Measurements from ENCODE around the gene TUT1. TPM values are rescaled to one million over a fixed set of nuclear protein-coding genes. Genes with fewer than 3 reads are reported as not detected.

TUT1 gene
- total RNA-seq, 4 donors from 2014 or later, result 8.3 to 18.8 (median 14.2) TPM

GRCh38 chr11:62608776-62609175 is 17.5 kb upstream of the TUT1 start:
- peaks cover 0 to 72% (median 0%) of the 10 kb centered on the region in 3 donors for H3K36me3 ChIP-seq
- no peaks in the 10 kb centered on the region for H3K9me3 ChIP-seq
- H3K27me3 ChIP-seq, result no peaks in the 10 kb centered on the region
- TF ChIP-seq CTCF (IDR thresholded peaks at IDR 0.05), result no peak
- no peak for TF ChIP-seq EP300 (IDR thresholded peaks at IDR 0.05)
- no peak for TF ChIP-seq POLR2A (IDR thresholded peaks at IDR 0.05)
- H3K4me3 ChIP-seq, result no peak overlapping the region
- H3K4me1 ChIP-seq, result peaks cover 6 to 58% (median 18%) of the 10 kb centered on the region in 4 donors
- WGBS, 2 donors, result 87 to 89% methylated on average over 12 of the region's 12 CpGs
- no peak overlapping the region for H3K27ac ChIP-seq
- no peak for DNase-seq (ENCODE audit: low spot score in 2 of 2)

- Histone ChIP-seq H3K4me3 (no peak overlapping the region), H3K27me3 (no peaks in the 10 kb centered on the region), H3K4me1 (peaks cover 6 to 61% (median 18%) of the 10 kb centered on the region in 4 donors), H3K9me3 (no peaks in the 10 kb centered on the region), H3K36me3 (peaks cover 0 to 73% (median 0%) of the 10 kb centered on the region in 3 donors), H3K27ac (no peak overlapping the region)
- WGBS, 2 donors, result 70% methylated on average over 4 of the region's 4 CpGs
- DNase-seq (ENCODE audit: low spot score in 2 of 2), result no peak
- no peak for TF ChIP-seq EP300 (IDR thresholded peaks at IDR 0.05)
- TF ChIP-seq CTCF (IDR thresholded peaks at IDR 0.05), result no peak
- TF ChIP-seq POLR2A (IDR thresholded peaks at IDR 0.05), result no peak
These were observed 16.4 kb upstream of the TUT1 start for GRCh38 chr11:62607714-62608113.

- 91 to 96% methylated on average over 15 of the region's 15 CpGs for WGBS, 2 donors
- no peaks in the 10 kb centered on the region for H3K9me3 ChIP-seq
- no peak overlapping the region for H3K27ac ChIP-seq
- no peak for TF ChIP-seq CTCF (IDR thresholded peaks at IDR 0.05)
- TF ChIP-seq POLR2A (IDR thresholded peaks at IDR 0.05), result no peak
- no peak for TF ChIP-seq EP300 (IDR thresholded peaks at IDR 0.05)
- peaks cover 2 to 54% (median 11%) of the 10 kb centered on the region in 4 donors for H3K4me1 ChIP-seq
- peaks cover 0 to 72% (median 0%) of the 10 kb centered on the region in 3 donors for H3K36me3 ChIP-seq
- H3K4me3 ChIP-seq, result no peak overlapping the region
- no peaks in the 10 kb centered on the region for H3K27me3 ChIP-seq
- DNase-seq (ENCODE audit: low spot score in 2 of 2), result no peak
These were observed 14.6 kb upstream of the TUT1 start for GRCh38 chr11:62605902-62606301.

GRCh38 chr11:62605467-62605866 is 14.1 kb upstream of the TUT1 start:
- Histone ChIP-seq H3K36me3 (peaks cover 0 to 67% (median 0%) of the 10 kb centered on the region in 3 donors), H3K27ac (peak overlapping the region in 2 of 4 donors; percentile 98 to 99), H3K4me1 (peaks cover 0 to 52% (median 8%) of the 10 kb centered on the region in 4 donors), H3K27me3 (no peaks in the 10 kb centered on the region), H3K9me3 (no peaks in the 10 kb centered on the region), H3K4me3 (no peak overlapping the region)
- WGBS, 2 donors, result 80 to 88% methylated on average over 6 of the region's 6 CpGs
- DNase-seq (ENCODE audit: low spot score in 2 of 2), result no peak
- no peak for TF ChIP-seq POLR2A (IDR thresholded peaks at IDR 0.05)
- no peak for TF ChIP-seq EP300 (IDR thresholded peaks at IDR 0.05)
- TF ChIP-seq CTCF (IDR thresholded peaks at IDR 0.05), result no peak

GRCh38 chr11:62604460-62605120 is 13.3 kb upstream of the TUT1 start:
- no peak for TF ChIP-seq CTCF (IDR thresholded peaks at IDR 0.05)
- TF ChIP-seq POLR2A (IDR thresholded peaks at IDR 0.05), result no peak
- TF ChIP-seq EP300 (IDR thresholded peaks at IDR 0.05), result no peak
- Histone ChIP-seq H3K27me3 (no peaks in the 10 kb centered on the region), H3K36me3 (peaks cover 0 to 58% (median 0%) of the 10 kb centered on the region in 3 donors), H3K4me3 (no peak overlapping the region), H3K9me3 (no peaks in the 10 kb centered on the region), H3K27ac (peak overlapping the region in 2 of 4 donors; percentile 98 to 99), H3K4me1 (peaks cover 0 to 52% (median 15%) of the 10 kb centered on the region in 4 donors)
- 71 to 72% methylated on average over 13 of the region's 13 CpGs for WGBS, 2 donors
- DNase-seq (ENCODE audit: low spot score in 2 of 2), result no peak
